NCI-H128 (cell line): ENCODE results near the gene SLC2A4.

Source experiments
- DNase-seq: peaks from one replicate; lab custom pipeline; 2025; ENCODE audit not compliant: unreplicated experiment; lab: John Stamatoyannopoulos, UW

SLC2A4 gene

DNA sequence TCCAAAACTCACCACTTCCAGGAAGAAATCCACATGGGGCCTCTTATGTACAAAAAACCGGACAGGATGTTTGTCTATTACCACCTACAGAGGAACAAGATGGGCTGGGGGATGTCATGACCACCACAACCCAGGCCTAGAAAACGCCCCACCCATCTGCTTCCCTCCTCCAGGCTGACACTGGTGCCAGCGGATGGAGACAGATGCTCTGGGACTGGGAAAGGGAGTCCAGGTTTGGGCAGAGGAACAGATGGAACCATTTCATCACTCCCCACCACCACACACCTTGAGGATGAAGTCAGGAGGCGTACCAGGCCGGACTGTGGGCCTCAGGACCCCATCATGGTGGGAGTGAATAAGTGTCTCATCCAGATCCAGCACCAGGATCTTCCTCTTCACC is 34.7 kb upstream of the SLC2A4 start:
- no peak for DNase-seq

GRCh38 chr17:7248796-7249195 is 32.7 kb upstream of the SLC2A4 start:
- DNase-seq = no peak

DNA sequence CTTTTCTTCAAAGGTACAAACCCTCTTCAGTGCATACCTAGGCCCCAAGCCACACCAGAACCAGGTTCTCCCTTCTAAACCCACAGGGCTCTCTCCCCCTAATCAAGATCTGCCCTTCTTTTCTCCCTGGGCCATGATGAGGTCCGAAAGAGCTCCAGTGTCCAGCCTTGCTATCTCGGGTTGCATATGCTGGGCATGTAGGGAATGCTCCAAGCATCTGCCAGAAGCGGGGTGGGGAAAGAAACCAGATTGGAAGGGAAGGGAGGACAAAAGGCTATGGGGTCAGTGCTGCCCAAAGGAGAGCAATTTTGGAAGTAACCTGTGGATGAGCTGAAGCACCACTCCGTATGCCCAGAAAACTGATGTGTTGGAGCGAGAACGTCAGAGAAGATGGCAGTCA is 32.3 kb upstream of the SLC2A4 start:
- DNase-seq = no peak

DNA sequence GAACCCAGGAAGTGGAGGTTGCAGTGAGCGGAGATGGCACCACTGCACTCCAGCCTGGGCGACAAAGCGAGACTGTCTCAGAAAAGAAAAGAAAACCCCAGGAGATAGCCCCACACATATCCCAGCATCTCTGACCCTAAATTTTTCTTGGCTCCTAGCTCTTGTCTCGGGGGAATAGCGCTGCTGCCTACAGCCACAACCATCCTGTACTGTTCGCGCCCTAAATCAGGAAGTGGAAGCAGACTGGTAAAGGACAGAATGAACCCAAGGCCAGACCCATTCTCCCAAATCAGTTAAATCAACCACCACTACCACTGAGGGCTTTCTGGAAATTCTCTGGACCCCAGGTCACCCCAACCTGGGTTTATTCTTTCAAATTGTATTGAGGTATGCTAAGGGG is 31.7 kb upstream of the SLC2A4 start:
- DNase-seq = no peak

- no peak for DNase-seq
Observed at GRCh38 chr17:7250695-7251627, 30.6 kb upstream of the SLC2A4 start.

DNA sequence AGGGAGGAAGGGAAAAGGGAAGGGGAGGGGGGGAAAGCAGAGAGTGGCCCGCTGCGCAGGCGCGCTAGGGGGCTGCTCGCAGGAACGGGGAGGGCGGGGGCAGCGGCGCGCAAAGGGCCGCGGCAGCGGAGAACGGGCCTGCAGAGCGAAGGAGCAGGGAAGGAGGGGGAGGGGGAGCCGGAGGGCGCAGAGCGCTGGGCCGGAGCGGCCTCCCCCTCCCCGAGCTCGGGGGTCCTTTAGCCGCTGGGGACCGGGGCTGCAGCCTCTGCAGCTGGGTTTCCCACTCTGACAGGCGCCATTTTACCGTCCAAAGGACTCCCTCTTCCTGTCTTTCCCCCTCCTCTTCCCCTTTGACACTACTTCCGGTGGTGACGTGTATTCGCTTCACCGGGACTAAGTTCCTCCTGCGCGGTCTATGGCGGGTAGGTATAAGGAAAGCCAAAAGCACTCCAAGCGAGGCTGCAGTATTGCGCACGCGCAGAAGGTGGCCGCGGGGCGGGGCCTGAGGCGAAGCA is 29.8 kb upstream of the SLC2A4 start, which contains the start of gene CTDNEP1:
Gene CTDNEP1 (minus strand): TSS at position 74 of the 515 bp plus-strand sequence. CDS start 438 bp downstream, outside the sequence.
- DNase-seq = peak; percentile 92

DNA sequence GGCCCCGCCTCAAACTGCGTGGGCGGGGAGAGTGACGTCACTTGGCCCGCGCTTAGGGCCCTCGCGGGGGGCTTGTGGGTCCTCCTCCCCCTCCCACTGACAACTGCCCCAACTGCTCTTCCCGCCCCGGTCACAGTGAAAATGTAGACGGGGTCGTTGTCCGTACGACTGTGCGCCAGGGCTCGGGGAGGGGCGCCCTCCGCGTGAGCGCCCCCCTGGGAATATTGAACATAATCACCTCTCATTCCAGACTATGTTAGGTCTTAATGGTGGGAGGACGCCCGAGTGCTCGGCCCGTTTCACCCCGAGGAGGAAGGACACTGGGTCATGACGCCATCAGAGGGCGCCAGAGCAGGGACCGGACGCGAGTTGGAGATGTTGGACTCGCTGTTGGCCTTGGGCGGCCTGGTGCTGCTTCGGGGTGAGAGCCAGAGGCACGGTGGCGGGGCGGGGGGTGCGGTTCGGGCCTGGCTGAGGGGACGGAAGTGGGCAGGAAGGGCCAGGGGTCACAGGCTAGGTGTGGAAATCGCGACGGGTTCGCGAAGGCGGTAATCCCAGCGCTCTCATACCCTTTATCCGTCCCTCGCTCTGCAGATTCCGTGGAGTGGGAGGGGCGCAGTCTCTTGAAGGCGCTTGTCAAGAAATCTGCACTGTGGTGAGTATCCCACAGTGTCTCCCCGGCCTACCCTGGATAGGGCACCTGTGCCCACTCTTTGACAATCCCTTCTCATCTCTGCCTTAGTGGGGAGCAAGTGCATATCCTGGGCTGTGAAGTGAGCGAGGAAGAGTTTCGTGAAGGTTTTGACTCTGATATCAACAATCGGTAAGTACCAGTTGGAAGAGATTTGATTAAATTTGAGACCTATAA is 29.1 kb upstream of the SLC2A4 start, which contains the start of gene ELP5:
Gene ELP5 (plus strand): TSS at position 40 of the 868 bp plus-strand sequence. CDS start 336 bp downstream, at position 376.
- DNase-seq = peak; percentile 87

DNA sequence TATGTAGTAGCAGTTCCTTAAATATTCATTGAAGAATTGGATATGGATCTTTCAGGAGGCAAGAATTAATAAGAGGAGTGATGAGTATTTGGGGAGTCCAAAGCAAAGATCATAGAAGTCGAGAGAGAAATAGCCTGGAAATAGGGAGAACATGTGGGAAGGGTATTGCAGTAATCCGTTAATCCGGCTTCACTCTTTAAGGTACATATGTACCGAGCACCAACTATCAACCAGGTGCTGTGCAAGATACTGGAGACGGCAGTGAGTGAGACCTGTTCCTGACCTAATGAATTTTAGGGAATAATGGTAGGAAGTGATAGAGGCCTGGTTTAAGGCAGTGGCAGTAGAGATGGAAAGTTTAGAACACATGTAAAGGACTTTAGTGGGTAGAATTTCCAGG is 28.4 kb upstream of the SLC2A4 start:
- DNase-seq = no peak

- no peak for DNase-seq
Observed at GRCh38 chr17:7254511-7254910, 27.0 kb upstream of the SLC2A4 start.

GRCh38 chr17:7256766-7257456 is 24.6 kb upstream of the SLC2A4 start:
- no peak for DNase-seq

- DNase-seq = no peak
Observed at GRCh38 chr17:7258731-7259554, 22.6 kb upstream of the SLC2A4 start.

GRCh38 chr17:7259555-7259889 is 22.0 kb upstream of the SLC2A4 start:
- no peak for DNase-seq

DNA sequence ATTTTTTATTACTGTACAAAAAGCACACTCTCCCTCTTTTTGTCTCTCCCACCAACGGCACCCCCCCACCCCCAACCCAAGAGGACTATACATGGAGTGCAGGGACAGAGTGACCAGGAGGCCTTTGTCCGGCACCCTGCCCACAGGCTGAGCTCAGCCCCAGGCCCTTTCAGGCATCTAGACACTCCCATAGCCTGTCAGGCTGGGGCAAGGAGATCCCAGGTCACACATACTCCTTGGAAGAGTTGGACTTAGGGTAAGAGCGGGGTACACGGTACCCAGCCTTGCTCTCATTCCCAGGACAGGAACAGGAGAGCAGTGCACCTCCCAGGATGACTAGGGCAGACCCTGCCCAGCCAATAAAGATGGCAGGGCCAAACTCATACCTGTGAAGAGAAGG is 21.4 kb upstream of the SLC2A4 start:
- no peak for DNase-seq

DNA sequence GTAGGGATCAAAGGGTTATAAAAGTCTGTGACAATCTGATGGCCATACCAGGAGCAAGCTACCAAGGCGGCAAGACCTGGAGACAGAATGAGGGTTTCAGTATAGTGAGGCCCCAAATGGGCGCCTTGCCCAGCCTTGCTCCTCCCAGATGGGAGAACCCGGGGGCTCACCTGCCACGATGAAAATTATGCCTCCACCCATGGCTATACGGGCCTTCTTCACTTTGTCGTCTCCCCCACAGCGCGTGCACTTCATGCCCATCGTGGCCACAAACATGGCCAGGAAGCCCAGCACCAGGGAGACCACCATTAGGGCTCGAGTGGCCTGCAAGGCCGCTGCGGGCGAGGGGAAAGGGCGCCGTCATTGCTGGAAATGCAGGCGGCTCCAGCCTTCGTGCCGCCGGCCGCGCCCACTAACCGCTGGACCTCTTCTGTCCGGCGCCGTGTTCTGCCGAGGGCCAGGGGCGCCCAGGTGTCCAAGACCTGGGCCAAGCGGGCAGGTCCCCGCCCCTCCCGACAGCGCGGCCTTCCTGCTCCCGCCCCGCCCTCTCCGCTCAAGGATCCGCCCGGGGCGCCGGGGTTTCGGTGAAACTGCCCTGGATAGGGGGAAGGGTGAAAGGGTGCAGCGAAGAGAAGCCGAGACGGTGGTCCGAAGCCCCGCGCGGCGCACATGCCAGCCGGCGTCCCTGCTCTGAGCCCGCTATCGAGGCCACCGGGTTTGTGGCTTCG is 20.7 kb upstream of the SLC2A4 start:
- no peak for DNase-seq

- DNase-seq = no peak
Observed at GRCh38 chr17:7261379-7262191, 19.9 kb upstream of the SLC2A4 start.

GRCh38 chr17:7262192-7262934 is 19.2 kb upstream of the SLC2A4 start, which contains the start of gene CLDN7:
Gene CLDN7 (minus strand): TSS chr17:7262478. CDS start chr17:7262043, 435 bp downstream.
- peak; percentile 56 for DNase-seq

GRCh38 chr17:7262935-7263800 is 18.4 kb upstream of the SLC2A4 start:
- DNase-seq = no peak
